ENCODE results near the gene RHOU. TPM values are rescaled to one million over a fixed set of nuclear protein-coding genes. Genes with fewer than 3 reads are reported as not detected.
A peak's percentile ranks its signal among the peaks of the same experiment; 100 is the strongest.
"Not testable (repeated sequence)": the region's sequence is repeated elsewhere in the genome, so short reads cannot be mapped to it uniquely, and the experiment has no call there.

RHOU gene
- total and polyA plus RNA-seq, 8 donors = 1.2 to 75.5 (median 28.7) TPM

- peak in 1 of 2 donors; percentile 30 for DNase-seq
- H3K27me3 ChIP-seq = no peaks in the 10 kb centered on the region
- no peak overlapping the region for H3K4me3 ChIP-seq
- WGBS, 5 donors = 65 to 84% (median 79%) methylated on average over 5 of the region's 5 CpGs
- H3K9me3 ChIP-seq = no peaks in the 10 kb centered on the region
- H3K4me1 ChIP-seq = no peaks in the 10 kb centered on the region
- H3K36me3 ChIP-seq = no peaks in the 10 kb centered on the region
- TF ChIP-seq EP300 (IDR thresholded peaks at IDR 0.05) (no peak), CTCF (IDR thresholded peaks at IDR 0.05) (no peak), POLR2A (IDR thresholded peaks at IDR 0.05) (no peak), POLR2AphosphoS5 (IDR thresholded peaks at IDR 0.05) (no peak)
- intact Hi-C loops (cut with DNase I; ENCODE audit: low total_unique reads) = no loop called here
- no peak overlapping the region for H3K27ac ChIP-seq
Observed at GRCh38 chr1:228770779-228771223, 35.5 kb downstream of the RHOU start.

- Histone ChIP-seq H3K4me3 (no peak overlapping the region), H3K27me3 (no peaks in the 10 kb centered on the region), H3K36me3 (no peaks in the 10 kb centered on the region), H3K27ac (no peak overlapping the region), H3K4me1 (no peaks in the 10 kb centered on the region), H3K9me3 (no peaks in the 10 kb centered on the region)
- no peak for DNase-seq
- TF ChIP-seq EP300 (IDR thresholded peaks at IDR 0.05) = no peak
- TF ChIP-seq POLR2AphosphoS5 (IDR thresholded peaks at IDR 0.05) = no peak
- TF ChIP-seq POLR2A (IDR thresholded peaks at IDR 0.05) = no peak
- no peak for TF ChIP-seq CTCF (IDR thresholded peaks at IDR 0.05)
- 48 to 67% (median 56%) methylated on average over 4 of the region's 4 CpGs for WGBS, 5 donors
- intact Hi-C loops (cut with DNase I; ENCODE audit: low total_unique reads) = no loop called here
Observed at GRCh38 chr1:228772516-228773212, 37.4 kb downstream of the RHOU start.

- intact Hi-C loops (cut with DNase I; ENCODE audit: low total_unique reads); H3K27me3 ChIP-seq; DNase-seq; H3K27ac ChIP-seq; H3K4me1 ChIP-seq; H3K36me3 ChIP-seq; H3K4me3 ChIP-seq; H3K9me3 ChIP-seq: not testable (repeated sequence)
- 87 to 96% (median 89%) methylated on average over 9 of the region's 9 CpGs for WGBS, 5 donors
Observed at GRCh38 chr1:228775946-228776345, 40.7 kb downstream of the RHOU start.

GRCh38 chr1:228776449-228776848 is 41.2 kb downstream of the RHOU start:
- no peak for DNase-seq

GRCh38 chr1:228777236-228777635 is 42.0 kb downstream of the RHOU start:
- intact Hi-C loops (cut with DNase I; ENCODE audit: low total_unique reads) = no loop called here
- Histone ChIP-seq H3K27ac (no peak overlapping the region), H3K4me3 (no peak overlapping the region), H3K36me3 (no peaks in the 10 kb centered on the region), H3K4me1 (peaks cover 0 to 13% (median 6%) of the 10 kb centered on the region in 4 donors), H3K27me3 (no peaks in the 10 kb centered on the region), H3K9me3 (no peaks in the 10 kb centered on the region)
- WGBS, 5 donors = 88 to 96% (median 92%) methylated on average over 4 of the region's 4 CpGs
- DNase-seq = no peak
- TF ChIP-seq EP300 (IDR thresholded peaks at IDR 0.05) (no peak), POLR2A (IDR thresholded peaks at IDR 0.05) (no peak), POLR2AphosphoS5 (IDR thresholded peaks at IDR 0.05) (no peak), CTCF (IDR thresholded peaks at IDR 0.05) (no peak)

More at GRCh38 chr1:228776449-228776848, 41.2 kb downstream of the RHOU start:
- no peaks in the 10 kb centered on the region for H3K27me3 ChIP-seq
- no peak overlapping the region for H3K27ac ChIP-seq
- TF ChIP-seq POLR2A (IDR thresholded peaks at IDR 0.05) = no peak
- no peak for TF ChIP-seq POLR2AphosphoS5 (IDR thresholded peaks at IDR 0.05)
- intact Hi-C loops (cut with DNase I; ENCODE audit: low total_unique reads) = no loop called here
- no peaks in the 10 kb centered on the region for H3K36me3 ChIP-seq
- peaks cover 0 to 5% (median 2%) of the 10 kb centered on the region in 4 donors for H3K4me1 ChIP-seq
- no peaks in the 10 kb centered on the region for H3K9me3 ChIP-seq
- 84 to 91% (median 89%) methylated on average over 2 of the region's 2 CpGs for WGBS, 5 donors
- no peak overlapping the region for H3K4me3 ChIP-seq
